ENCODE measurements around the gene PRMT9.

Gene PRMT9

GRCh38 chr4:147617841-147618691 is 65.9 kb downstream of the PRMT9 start:
- no peak for DNase-seq

DNA sequence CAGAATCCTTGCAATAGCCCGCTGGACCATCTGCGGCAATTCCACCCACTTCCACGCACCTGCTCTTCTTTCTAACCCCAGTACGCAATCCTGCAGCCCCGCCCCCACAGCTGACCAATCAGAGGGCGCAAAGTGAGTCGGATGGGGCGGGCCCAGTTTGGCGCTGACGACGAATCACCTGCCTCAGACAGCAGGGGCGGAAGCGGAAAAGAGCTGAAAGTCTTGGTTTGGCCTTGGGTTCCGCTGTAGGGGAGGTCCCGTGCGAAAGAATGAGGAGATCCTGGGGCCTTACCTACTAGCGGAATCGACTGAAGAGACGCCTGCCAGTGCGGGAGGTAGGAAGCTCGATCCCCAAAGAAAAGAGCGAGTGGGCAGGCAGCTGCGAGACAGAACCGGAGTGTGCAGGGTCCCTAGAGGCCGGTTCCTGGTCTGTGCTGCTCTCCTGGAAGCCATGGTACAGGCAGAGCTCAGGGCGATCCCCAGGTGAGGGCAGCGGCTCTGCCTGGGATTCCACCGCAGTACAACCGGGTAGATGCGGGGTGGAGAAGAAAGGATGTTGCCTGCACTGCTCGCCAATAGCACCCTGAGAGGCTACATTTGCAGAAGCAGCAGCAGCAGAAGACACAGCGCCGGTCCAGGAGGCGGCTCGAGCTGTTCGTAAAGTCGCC is 66.7 kb downstream of the PRMT9 start, which contains the start of gene TMEM184C:
TSS of gene TMEM184C (plus strand) at position 225 of the 668 bp plus-strand sequence. CDS start 560 bp downstream, outside the sequence.
- peak; percentile 91 to 95 for DNase-seq

- no peak for DNase-seq
Measured at GRCh38 chr4:147616849-147617172, 67.2 kb downstream of the PRMT9 start.

- DNase-seq: no peak
Measured at GRCh38 chr4:147610686-147611085, 73.3 kb downstream of the PRMT9 start.

GRCh38 chr4:147607471-147607870 is 76.5 kb downstream of the PRMT9 start:
- DNase-seq: no peak

- no peak for DNase-seq
Measured at GRCh38 chr4:147605499-147605898, 78.5 kb downstream of the PRMT9 start.

DNA sequence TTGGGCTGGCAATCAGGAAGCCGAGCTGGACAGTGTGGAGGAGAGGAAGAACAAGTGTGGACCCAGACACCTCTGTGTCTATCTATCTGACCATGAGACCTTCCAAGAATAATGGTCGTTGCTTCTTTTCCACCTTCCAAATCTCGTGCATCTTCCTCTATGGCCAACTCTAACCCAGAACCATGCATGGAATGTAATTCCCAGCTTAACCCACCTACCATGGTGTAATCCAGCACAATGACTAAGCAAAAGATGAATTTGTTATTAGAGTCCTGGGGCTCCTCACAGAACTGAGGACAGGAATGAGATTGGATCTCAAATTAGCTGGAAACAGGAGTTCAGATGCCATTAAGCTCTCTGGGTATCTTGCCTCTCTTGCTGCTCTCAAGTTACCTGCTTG is 84.2 kb downstream of the PRMT9 start:
- DNase-seq: no peak

- no peak for DNase-seq
Measured at GRCh38 chr4:147599206-147599605, 84.8 kb downstream of the PRMT9 start.

DNA sequence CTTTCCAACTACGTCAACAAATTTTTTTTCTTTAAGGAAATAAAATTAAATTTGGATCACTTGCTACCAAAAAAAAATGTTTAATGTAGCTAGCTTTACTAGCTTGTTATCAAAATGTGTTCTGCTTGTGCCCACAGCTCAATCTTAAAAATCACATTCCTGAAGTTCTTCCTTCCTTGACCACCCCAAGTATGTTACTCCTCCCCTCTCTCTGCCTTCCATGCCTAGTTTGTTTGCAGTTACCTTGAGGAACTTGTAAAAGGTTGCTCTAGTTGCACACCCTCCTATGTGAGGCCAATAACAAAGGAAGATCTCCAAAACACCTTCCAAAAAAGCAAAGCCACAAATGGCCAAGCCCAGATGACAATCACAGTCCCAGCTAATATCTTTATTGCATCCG is 86.4 kb downstream of the PRMT9 start:
- DNase-seq: no peak

- peak in 1 of 2 experiments; percentile 12 for DNase-seq
Measured at GRCh38 chr4:147596981-147597380, 87.0 kb downstream of the PRMT9 start.

GRCh38 chr4:147596377-147596776 is 87.6 kb downstream of the PRMT9 start:
- no peak for DNase-seq

DNA sequence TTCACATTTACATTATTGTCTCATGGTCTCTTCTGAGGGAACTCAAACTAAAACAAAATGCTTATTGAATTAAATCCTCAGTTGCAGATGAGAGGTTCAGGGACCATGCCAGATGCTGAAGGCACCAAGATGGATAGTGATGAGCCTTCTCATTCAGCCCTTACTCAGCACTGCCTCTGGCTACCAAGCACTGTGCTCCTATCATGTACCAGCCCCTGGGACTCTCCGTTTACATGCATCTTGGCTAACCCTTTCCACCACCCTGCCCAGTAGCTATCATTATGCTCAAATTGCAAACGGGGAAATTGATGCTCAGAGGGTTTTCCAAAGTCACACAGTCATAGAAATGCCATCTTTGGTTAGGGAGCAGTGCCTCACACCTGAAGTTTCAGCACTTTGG is 89.4 kb downstream of the PRMT9 start:
- DNase-seq: no peak

GRCh38 chr4:147594107-147594506 is 89.9 kb downstream of the PRMT9 start:
- no peak for DNase-seq

- no peak for DNase-seq
Measured at GRCh38 chr4:147591106-147591505, 92.9 kb downstream of the PRMT9 start.

GRCh38 chr4:147590249-147590920 is 93.6 kb downstream of the PRMT9 start:
- peak; percentile 31 to 55 for DNase-seq

DNA sequence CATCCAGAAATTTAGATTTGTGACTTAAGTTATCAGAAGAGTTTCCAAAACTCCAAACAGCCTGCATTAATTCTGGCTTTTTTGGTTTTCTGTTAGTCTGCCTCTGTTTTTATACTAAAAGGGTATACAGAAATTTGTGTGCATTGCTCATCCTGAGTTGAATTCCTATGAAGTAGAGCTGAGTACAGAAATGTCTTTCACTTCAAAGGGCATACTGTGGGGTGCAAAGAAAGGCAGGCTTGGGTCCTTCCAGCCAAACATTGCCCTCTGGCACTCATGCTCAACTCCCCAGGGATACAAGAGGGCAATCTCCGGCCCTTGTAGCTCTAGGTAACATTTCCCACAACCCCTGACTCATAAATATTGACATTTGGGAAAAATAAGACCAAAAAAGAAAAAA is 94.4 kb downstream of the PRMT9 start:
- DNase-seq: no peak
